HG02884 (cell line): ENCODE data around the gene GNG2.

ENCODE experiments used
- ATAC-seq: cut with Tn5 transposase; IDR thresholded peaks from one replicate; pipeline ENCODE4 v1.9.1; 2021; ENCODE audit warnings: mild to moderate bottlenecking, moderate library complexity; ENCODE audit not compliant: unreplicated experiment

The GNG2 gene

GRCh38 chr14:51884086-51884927 lies 23.9 kb downstream of the GNG2 start:
- ATAC-seq = peak; percentile 55

DNA sequence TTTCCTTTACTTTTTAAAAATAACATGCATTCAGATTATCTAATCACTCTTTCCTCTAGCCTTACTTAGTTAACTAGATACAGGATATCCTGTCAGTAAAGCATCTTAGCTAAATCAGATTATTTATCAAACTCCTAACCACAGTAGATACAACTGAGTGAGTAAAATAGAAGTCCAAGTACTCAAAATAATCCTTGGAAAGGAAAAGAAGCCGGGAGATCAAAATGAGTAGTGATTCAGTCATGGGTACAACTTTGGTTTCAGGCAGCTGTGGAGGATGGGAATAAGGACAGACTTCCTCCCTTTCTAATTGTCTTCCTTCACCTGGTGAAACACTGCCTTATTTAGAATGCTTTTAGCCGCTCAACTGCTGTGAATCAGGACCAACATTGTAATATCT lies 29.4 kb downstream of the GNG2 start:
- no peak for ATAC-seq

- ATAC-seq = no peak
Measured at GRCh38 chr14:51894250-51894649, 33.8 kb downstream of the GNG2 start.

- no peak for ATAC-seq
Measured at GRCh38 chr14:51895375-51895774, 35.0 kb downstream of the GNG2 start.

DNA sequence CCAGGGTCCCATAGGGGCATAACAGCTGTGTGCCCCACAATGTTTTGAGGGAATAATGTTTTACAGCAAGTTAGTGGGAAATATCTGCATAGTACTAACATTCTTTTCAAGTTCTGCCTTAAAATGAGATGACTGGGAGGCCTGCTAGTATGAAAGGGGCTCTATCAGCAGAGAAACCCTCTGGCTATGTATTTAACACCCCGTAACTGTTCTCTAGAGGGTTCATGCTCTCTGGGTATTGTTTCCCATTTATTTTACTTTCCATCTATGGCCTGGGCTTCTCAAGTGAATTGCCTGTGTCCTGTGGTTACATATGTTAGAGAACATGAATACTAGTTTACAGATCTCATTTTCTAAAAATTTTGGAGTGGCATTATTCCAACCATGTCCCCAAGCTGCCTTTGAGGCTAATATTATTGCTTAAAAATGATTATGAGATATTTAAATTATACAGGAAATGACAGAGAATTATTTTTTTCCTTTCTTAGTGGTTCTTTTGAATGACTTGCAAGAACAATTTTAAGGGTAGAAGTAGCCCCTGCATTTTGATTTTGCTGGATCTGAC lies 37.5 kb downstream of the GNG2 start:
- no peak for ATAC-seq

DNA sequence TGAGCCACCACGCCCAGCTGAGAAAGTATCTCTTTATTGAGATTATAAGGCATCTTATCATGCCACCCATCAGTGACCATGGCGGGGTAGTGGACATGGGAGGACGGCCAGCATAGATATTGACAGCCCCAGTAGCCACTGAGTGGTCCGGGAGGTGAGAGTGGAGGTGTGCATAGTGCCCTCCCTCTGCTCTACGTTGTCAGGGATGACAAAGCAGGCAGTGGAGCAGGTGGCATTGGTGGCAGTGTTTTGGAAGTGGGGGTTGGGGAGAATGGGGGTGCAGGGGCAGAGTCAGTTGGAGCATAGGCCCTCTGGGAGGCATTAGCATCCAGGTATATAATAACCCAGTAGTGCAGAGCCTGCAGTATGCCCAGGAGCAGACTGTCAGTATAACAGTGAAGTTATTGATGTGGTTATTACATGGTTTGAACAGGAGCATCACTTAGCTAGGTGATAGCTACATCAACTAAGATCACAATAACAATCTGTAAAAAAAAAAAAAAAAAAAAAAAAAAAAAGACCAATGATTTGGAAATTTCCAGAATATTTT lies 41.1 kb downstream of the GNG2 start:
- no peak for ATAC-seq

- ATAC-seq = peak; percentile 94
Measured at GRCh38 chr14:51905656-51906121, 45.3 kb downstream of the GNG2 start.

DNA sequence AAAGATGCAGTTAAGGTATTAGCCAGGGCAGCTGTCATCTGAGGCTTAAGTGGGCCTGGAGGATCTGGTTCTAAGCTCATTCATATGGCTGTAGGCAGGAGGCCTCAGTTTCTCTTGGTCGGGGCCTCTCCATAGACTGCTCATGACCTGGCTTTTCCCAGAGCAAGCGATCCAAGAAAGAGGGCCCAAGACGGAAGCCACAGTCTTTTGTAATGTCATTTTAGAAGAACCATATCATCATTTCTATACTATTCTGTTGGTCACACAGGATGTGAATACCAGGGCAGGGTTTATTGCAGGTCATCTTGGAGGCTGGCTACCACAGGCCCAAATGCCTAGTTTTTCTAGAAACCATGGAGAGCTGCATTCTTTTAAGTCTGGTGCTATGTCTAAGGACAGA lies 47.7 kb downstream of the GNG2 start:
- no peak for ATAC-seq

DNA sequence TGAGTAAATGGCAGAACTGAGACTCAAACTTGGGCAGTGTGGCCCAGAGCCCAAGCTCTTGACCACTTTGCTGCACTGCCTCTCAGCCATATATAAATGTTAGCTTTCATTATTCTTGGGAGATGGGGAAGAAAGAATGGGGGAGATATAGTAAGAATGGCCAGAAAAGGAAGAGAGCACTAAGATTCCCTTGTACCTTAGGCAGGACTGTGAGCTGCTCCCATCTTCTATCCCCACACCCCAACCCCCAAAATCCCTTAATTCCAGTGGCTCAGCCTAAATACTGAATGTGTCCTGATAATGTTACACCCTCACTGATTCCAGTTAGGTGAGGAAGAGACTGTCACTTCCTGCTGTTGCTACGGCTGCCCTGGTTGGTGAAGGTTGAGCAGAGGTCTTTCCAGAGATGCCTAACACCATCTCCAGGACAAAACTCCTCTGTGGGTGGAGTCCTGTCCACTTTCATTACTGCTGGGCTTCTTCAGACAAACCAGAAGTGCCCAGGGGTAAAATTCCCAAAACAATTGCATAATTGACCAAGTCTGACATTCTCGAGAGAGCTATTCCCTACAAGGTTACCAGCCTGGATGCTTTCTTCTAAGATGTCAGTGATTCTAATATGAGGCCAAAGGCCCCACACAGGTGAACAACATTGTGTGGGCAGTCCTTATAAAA lies 51.8 kb downstream of the GNG2 start:
- no peak for ATAC-seq

- no peak for ATAC-seq
Measured at GRCh38 chr14:51914310-51914709, 53.9 kb downstream of the GNG2 start.

GRCh38 chr14:51917193-51917592 lies 56.8 kb downstream of the GNG2 start:
- ATAC-seq = no peak

DNA sequence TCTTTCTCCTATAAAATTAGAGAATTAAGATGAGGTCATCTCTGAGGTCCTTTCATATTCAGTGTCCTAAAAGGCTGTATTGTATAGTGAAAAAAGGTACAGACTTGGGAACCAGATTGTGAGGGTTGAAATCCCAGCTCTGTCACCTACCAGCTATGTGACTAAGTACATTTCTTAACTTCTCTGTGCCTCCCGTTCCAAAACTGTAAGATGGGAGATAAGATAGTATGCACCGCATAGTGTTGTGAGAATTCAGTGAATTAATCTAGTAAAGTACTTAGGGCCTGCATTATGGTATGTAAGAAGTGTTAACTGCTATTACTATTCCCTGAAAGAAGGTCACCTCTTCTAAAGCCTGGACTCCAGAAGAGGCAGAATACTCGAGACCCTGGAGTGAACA lies 60.6 kb downstream of the GNG2 start:
- ATAC-seq = no peak

GRCh38 chr14:51922624-51923023 lies 62.2 kb downstream of the GNG2 start:
- no peak for ATAC-seq

GRCh38 chr14:51924600-51924999 lies 64.2 kb downstream of the GNG2 start:
- no peak for ATAC-seq

GRCh38 chr14:51925980-51926379 lies 65.6 kb downstream of the GNG2 start:
- no peak for ATAC-seq

- ATAC-seq = no peak
Measured at GRCh38 chr14:51926449-51926848, 66.0 kb downstream of the GNG2 start.

GRCh38 chr14:51928568-51928967 lies 68.2 kb downstream of the GNG2 start:
- no peak for ATAC-seq

GRCh38 chr14:51929166-51929565 lies 68.8 kb downstream of the GNG2 start:
- no peak for ATAC-seq

GRCh38 chr14:51929910-51930682 lies 69.7 kb downstream of the GNG2 start:
- ATAC-seq = no peak

DNA sequence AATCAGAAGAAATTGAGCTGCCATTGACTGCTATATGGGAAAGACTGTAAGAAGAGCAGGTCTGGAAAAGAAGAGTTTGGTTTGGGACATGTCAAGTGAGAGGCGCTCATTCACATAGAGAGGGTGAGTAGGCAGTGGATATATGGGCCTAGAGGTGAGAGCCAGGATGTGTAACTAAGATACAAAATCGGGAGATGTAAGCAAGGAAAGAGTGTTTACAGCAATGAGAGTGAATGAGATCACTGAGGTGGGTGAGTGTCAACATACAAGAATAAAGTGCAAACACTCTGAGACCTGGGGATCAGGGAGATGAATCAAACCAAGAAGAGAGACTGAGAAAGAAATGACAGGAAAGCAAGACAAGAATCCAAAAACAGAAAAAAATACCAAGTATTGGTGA lies 70.9 kb downstream of the GNG2 start:
- ATAC-seq = no peak

DNA sequence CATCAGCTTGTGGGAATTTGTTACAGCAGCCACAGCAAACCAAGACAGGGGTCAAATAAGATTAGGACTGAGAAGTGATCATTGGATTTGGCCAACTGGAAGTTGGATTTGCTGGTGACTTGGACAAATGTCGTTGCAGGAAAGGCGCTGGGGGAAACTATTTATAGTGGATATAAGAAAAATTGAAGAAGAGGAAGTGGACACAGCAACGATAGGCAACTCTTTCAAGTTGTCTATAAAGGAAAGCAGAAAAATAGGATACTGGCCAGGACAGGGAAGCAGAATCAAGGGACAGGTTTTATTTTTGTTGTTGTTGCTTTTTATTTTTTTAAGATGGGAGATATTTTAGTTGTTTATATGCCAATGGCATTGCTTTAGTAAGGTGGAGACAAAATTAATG lies 72.8 kb downstream of the GNG2 start:
- no peak for ATAC-seq
